HFF-Myc (cell line): Measurements from ENCODE around the gene TMEM271.
"Not testable (repeated sequence)": the region's sequence is repeated elsewhere in the genome, so short reads cannot be mapped to it uniquely, and the experiment has no call there.

Experiments
- DNase-seq: peaks from one replicate; pipeline ENCODE4 v3.0.0-alpha.2; 2011; ENCODE audit warnings: low read depth; ENCODE audit errors: extremely low read depth
- H3K4me3 ChIP-seq: replicated peaks from 2 replicates; pipeline ENCODE4 v1.5.1; 2011; ENCODE audit warnings: low read depth, mild to moderate bottlenecking, control low read depth, low read length
- CTCF ChIP-seq: IDR thresholded peaks from 2 replicates; pipeline ENCODE4 v1.5.1; 2012; ENCODE audit warnings: mild to moderate bottlenecking, low read depth, low read length, control low read depth; ENCODE audit errors: missing control alignments

The TMEM271 gene

GRCh38 chr4:600850-601515 lies 24.9 kb upstream of the TMEM271 start:
- no peak overlapping the region for H3K4me3 ChIP-seq
- DNase-seq = no peak
- TF ChIP-seq CTCF = no peak

GRCh38 chr4:600166-600565 lies 24.1 kb upstream of the TMEM271 start:
- H3K4me3 ChIP-seq = no peak overlapping the region
- no peak for DNase-seq
- TF ChIP-seq CTCF = no peak

GRCh38 chr4:598925-599324 lies 22.8 kb upstream of the TMEM271 start:
- H3K4me3 ChIP-seq = no peak overlapping the region
- DNase-seq = no peak
- TF ChIP-seq CTCF = no peak

GRCh38 chr4:592825-593520 lies 16.9 kb upstream of the TMEM271 start:
- DNase-seq = no peak
- H3K4me3 ChIP-seq = no peak overlapping the region
- TF ChIP-seq CTCF = no peak

GRCh38 chr4:592178-592577 lies 16.1 kb upstream of the TMEM271 start:
- not testable (repeated sequence) for H3K4me3 ChIP-seq, DNase-seq

GRCh38 chr4:590313-590841 lies 14.3 kb upstream of the TMEM271 start:
- no peak for TF ChIP-seq CTCF
- no peak for DNase-seq
- H3K4me3 ChIP-seq = no peak overlapping the region

GRCh38 chr4:589219-589963 lies 13.3 kb upstream of the TMEM271 start:
- no peak for TF ChIP-seq CTCF
- no peak for DNase-seq
- H3K4me3 ChIP-seq = no peak overlapping the region
